HCT116 (cell line): Measurements from ENCODE around the gene PEX5. TPM values are rescaled to one million over a fixed set of nuclear protein-coding genes. Genes with fewer than 3 reads are reported as not detected.

Experiments used
- ATAC-seq: fragments of 200-7000 bp; cut with Tn5 transposase; 2 replicates; pipeline ENCODE4 v1.9.1; 2020; ENCODE audit warnings: mild to moderate bottlenecking, moderate library complexity
- BruUV-seq: library from RNA; stranded (reverse); fragments of 400-500 nt; replicated peaks from 2 replicates; lab custom pipeline; 2021; lab: Mats Ljungman, UMichigan
- CTCF ChIA-PET: fragments of 300-600 bp; sonication (Branson Sonifier 250); formaldehyde crosslinking; loops from one replicate; lab custom pipeline; 2021; ENCODE audit warnings: antibody characterized with exemption; lab: Charles Lee
- POLR2A ChIA-PET: fragments of 300-600, 350-600 bp; sonication (Branson Sonifier 250); formaldehyde crosslinking; loops from one replicate; lab custom pipeline; 2021; ENCODE audit warnings: antibody characterized with exemption; lab: Charles Lee
- RAD21 ChIA-PET, 2 experiments: fragments of 300-600 bp; sonication (Branson Sonifier 250); formaldehyde crosslinking; loops; one replicate each; lab custom pipeline; 2023; ENCODE audit warnings: low total read pairs in 2 of 2; ENCODE audit not compliant: uncharacterized antibody in 2 of 2, unreplicated experiment in 2 of 2, low non-redundant PET in 1 of 2; lab: Charles Lee
- DNase-seq: peaks from one replicate; pipeline ENCODE4 v3.0.0-alpha.2; 2010; ENCODE audit warnings: low read depth, low spot score
- H2AFZ ChIP-seq: fragments of 200-600 bp; shearing (Covaris generic), sonication (generic); 2 replicates; pipeline ENCODE4 v1.6.1; 2017; ENCODE audit warnings: low read depth, mixed run types, mixed read lengths, antibody characterized with exemption, low read length; ENCODE audit not compliant: poor library complexity, severe bottlenecking
- H3K27ac ChIP-seq: 2 replicates; pipeline ENCODE4 v1.5.1; 2012; ENCODE audit warnings: low read depth, low read length
- H3K27me3 ChIP-seq: fragments of 200-600 bp; sonication (generic); 2 replicates; pipeline ENCODE4 v1.6.1; 2016; ENCODE audit warnings: mixed run types, low read length, mixed read lengths; ENCODE audit not compliant: insufficient read depth
- H3K36me3 ChIP-seq, 2 experiments: fragments of 200-500 bp in 1 of 2; fragments of 200-600 bp in 1 of 2; sonication (Bioruptor generic) in 1 of 2; sonication (generic) in 1 of 2; 2 replicates each; pipeline versions ENCODE4 v1.5.1 to v1.6.1; 2014 to 2016; ENCODE audit warnings: low read length in 2 of 2, inconsistent platforms in 1 of 2, mixed read lengths in 1 of 2, mixed run types in 1 of 2; ENCODE audit not compliant: insufficient read depth in 2 of 2, control insufficient read depth in 1 of 2
- H3K4me1 ChIP-seq, 2 experiments: fragments of 200-600 bp in 1 of 2; sonication (generic) in 1 of 2; 2 replicates each; pipeline versions ENCODE4 v1.5.1 to v1.6.1; 2012 to 2017; ENCODE audit warnings: low read length in 2 of 2, inconsistent platforms in 1 of 2, mild to moderate bottlenecking in 1 of 2, mixed read lengths in 1 of 2, mixed run types in 1 of 2, moderate library complexity in 1 of 2; ENCODE audit not compliant: insufficient read depth in 2 of 2, control insufficient read depth in 1 of 2
- H3K4me2 ChIP-seq: fragments of 200-600 bp; sonication (generic); 2 replicates; pipeline ENCODE4 v1.6.1; 2017; ENCODE audit warnings: mixed run types, low read length, mixed read lengths
- H3K4me3 ChIP-seq, 2 experiments: fragments of 200-600 bp in 1 of 2; sonication (generic) in 1 of 2; replicated peaks in 1 of 2; 2 replicates each; pipeline ENCODE4 v1.5.1; 2011 to 2016; ENCODE audit warnings: low read length in 2 of 2, control low read depth in 1 of 2, low read depth in 1 of 2, mild to moderate bottlenecking in 1 of 2, mixed read lengths in 1 of 2, mixed run types in 1 of 2
- H3K79me2 ChIP-seq: fragments of 200-600 bp; sonication (generic); 2 replicates; pipeline ENCODE4 v1.6.1; 2017; ENCODE audit warnings: mild to moderate bottlenecking, mixed run types, low read length, moderate library complexity, mixed read lengths; ENCODE audit not compliant: insufficient read depth
- H3K9ac ChIP-seq: fragments of 200-600 bp; sonication (generic); 2 replicates; pipeline ENCODE4 v1.6.1; 2016; ENCODE audit warnings: low read length, mixed read lengths
- H3K9me2 ChIP-seq: fragments of 200-600 bp; sonication (generic), shearing (Covaris generic); 2 replicates; pipeline ENCODE4 v1.6.1; 2017; ENCODE audit warnings: mixed run types, mild to moderate bottlenecking, moderate library complexity; ENCODE audit not compliant: insufficient read depth
- H3K9me3 ChIP-seq, 2 experiments: fragments of 200-500 bp in 1 of 2; fragments of 200-600 bp in 1 of 2; sonication (Bioruptor generic) in 1 of 2; sonication (generic) in 1 of 2; 2 replicates each; pipeline ENCODE4 v1.6.1; 2014 to 2017; ENCODE audit warnings: low read length in 2 of 2, mixed read lengths in 2 of 2, inconsistent platforms in 1 of 2, low read depth in 1 of 2, mild to moderate bottlenecking in 1 of 2, mixed run types in 1 of 2, moderate library complexity in 1 of 2; ENCODE audit not compliant: control insufficient read depth in 1 of 2, insufficient read depth in 1 of 2
- H4K20me1 ChIP-seq: fragments of 200-600 bp; sonication (generic), shearing (Covaris generic); 2 replicates; pipeline ENCODE4 v1.6.1; 2017; ENCODE audit warnings: mixed run types, mild to moderate bottlenecking, moderate library complexity; ENCODE audit not compliant: insufficient read depth
- CBX3 ChIP-seq: IDR thresholded peaks from 2 replicates; pipeline ENCODE4 v1.6.1; 2012; ENCODE audit warnings: low read depth
- EGR1 ChIP-seq: IDR thresholded peaks from 2 replicates; pipeline ENCODE4 v1.6.1; 2012; ENCODE audit warnings: low read depth
- ELF1 ChIP-seq: IDR thresholded peaks from 2 replicates; pipeline ENCODE4 v1.6.1; 2012; ENCODE audit warnings: low read depth, borderline replicate concordance
- EZH2 ChIP-seq: fragments of 200-600 bp; sonication (generic); IDR thresholded peaks from 2 replicates; pipeline ENCODE4 v1.6.1; 2017; ENCODE audit warnings: antibody characterized with exemption, mixed run types
- FOSL1 ChIP-seq: IDR thresholded peaks from 2 replicates; pipeline ENCODE4 v1.6.1; 2012; ENCODE audit warnings: low read depth
- JUND ChIP-seq: IDR thresholded peaks from 2 replicates; pipeline ENCODE4 v1.6.1; 2012
- RAD21 ChIP-seq: IDR thresholded peaks from 2 replicates; pipeline ENCODE4 v1.6.1; 2012; ENCODE audit warnings: low read depth, mild to moderate bottlenecking
- SIN3A ChIP-seq: IDR thresholded peaks from 2 replicates; pipeline ENCODE4 v1.6.1; 2012; ENCODE audit warnings: low read depth
- TCF7L2 ChIP-seq: IDR thresholded peaks from 2 replicates; pipeline ENCODE4 v1.7.0; 2011; ENCODE audit warnings: borderline replicate concordance, inconsistent platforms; ENCODE audit not compliant: insufficient read depth, insufficient read length; ENCODE audit errors: extremely low read depth
- intact Hi-C: fragments of 100-400 bp; cut with micrococcal nuclease; formaldehyde crosslinking; loops from 2 replicates; pipeline ENCODE4 v1.10.0; 2022
- total RNA-seq: library from RNA; stranded (reverse); gene quantifications from one replicate; pipeline ENCODE4 v1.2.1, GENCODE V29; 2021; ENCODE audit not compliant: unreplicated experiment
- TF ChIP-seq, protein P1 (sequence below), 3 experiments: fragments of 200-600 bp in 1 of 3; sonication (generic) in 1 of 3; IDR thresholded peaks in 2 of 3; conservative IDR thresholded peaks in 1 of 3; 2 replicates each; pipeline ENCODE4 v1.5.1; 2012 to 2017; ENCODE audit warnings: low read depth in 2 of 3, low read length in 2 of 3, antibody characterized with exemption in 1 of 3, borderline replicate concordance in 1 of 3, control low read depth in 1 of 3, mild to moderate bottlenecking in 1 of 3, mixed read lengths in 1 of 3, mixed run types in 1 of 3, moderate library complexity in 1 of 3; ENCODE audit not compliant: insufficient read depth in 1 of 3
- TF ChIP-seq, protein P2 (sequence below): IDR thresholded peaks from 2 replicates; pipeline ENCODE4 v1.6.1; 2012

Gene PEX5
- total RNA-seq, 1 experiment from 2014 or later, result 45.4 TPM

DNA sequence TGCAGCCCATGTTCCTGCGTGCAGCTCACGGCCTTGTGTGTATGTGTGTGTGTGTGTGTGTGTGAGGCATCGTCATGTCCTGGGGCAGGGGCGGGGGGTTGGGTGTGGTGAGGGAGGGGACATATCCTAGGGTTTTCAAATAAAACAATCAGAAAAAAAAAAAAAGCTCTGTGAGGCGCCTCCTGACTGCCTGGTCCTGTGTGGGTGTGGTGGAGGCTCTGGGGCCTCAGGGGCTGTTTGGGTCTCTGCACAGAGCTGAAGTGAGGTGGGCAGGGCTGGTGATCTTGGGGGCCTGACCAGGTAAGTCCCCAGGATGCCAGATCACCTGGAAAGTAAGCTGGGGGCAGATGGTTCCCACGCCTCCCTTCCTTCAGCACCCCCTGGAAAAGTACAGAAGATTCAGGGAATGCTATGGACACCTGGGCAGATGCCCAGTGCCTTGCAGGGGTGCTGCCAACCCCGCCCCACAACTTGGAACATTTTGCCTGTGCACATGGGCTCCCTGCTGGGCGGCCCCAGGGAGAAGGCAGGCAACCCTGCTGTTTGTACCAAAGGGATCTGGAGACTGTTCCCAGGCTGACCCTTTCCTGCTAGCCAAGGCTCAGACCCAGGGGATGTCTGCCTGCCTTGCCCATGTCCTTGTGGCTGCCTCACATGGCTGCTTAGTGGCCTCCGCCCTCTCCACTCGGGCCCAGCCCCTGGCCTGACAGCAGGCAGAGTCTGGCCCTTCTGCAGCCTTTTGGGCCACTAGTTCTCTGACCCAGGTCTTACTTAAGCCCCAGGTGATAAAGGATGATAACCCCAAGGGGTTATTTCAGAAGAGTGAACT lies 30.5 kb upstream of the PEX5 start:
- Histone ChIP-seq H3K4me2 (no peak overlapping the region), H4K20me1 (no peaks in the 10 kb centered on the region), H3K27ac (no peak overlapping the region; the same call in 1 of the 2 replicates), H3K79me2 (no peaks in the 10 kb centered on the region), H3K36me3 (no peaks in the 10 kb centered on the region), H3K9me2 (no peaks in the 10 kb centered on the region), H2AFZ (no peak overlapping the region), H3K9ac (no peak overlapping the region), H3K4me3 (no peak overlapping the region), H3K9me3 (no peaks in the 10 kb centered on the region), H3K27me3 (no peaks in the 10 kb centered on the region), H3K4me1 (peaks cover 8 to 15% of the 10 kb centered on the region in 2 experiments)
- DNase-seq (no peak), ATAC-seq (no peak)
- TF ChIP-seq JUND, result no peak
- TF ChIP-seq, protein P1, sequence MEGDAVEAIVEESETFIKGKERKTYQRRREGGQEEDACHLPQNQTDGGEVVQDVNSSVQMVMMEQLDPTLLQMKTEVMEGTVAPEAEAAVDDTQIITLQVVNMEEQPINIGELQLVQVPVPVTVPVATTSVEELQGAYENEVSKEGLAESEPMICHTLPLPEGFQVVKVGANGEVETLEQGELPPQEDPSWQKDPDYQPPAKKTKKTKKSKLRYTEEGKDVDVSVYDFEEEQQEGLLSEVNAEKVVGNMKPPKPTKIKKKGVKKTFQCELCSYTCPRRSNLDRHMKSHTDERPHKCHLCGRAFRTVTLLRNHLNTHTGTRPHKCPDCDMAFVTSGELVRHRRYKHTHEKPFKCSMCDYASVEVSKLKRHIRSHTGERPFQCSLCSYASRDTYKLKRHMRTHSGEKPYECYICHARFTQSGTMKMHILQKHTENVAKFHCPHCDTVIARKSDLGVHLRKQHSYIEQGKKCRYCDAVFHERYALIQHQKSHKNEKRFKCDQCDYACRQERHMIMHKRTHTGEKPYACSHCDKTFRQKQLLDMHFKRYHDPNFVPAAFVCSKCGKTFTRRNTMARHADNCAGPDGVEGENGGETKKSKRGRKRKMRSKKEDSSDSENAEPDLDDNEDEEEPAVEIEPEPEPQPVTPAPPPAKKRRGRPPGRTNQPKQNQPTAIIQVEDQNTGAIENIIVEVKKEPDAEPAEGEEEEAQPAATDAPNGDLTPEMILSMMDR (IDR thresholded peaks at IDR 0.05 in 2 of 3, conservative IDR thresholded peaks at IDR 0.05 in 1 of 3; ENCODE audit: borderline replicate concordance in 1 of 3, insufficient read depth in 1 of 3, low read depth in 2 of 3, low read length in 2 of 3), result no peak
- no peak for TF ChIP-seq TCF7L2
- TF ChIP-seq RAD21, result no peak
- TF ChIP-seq, protein P2, sequence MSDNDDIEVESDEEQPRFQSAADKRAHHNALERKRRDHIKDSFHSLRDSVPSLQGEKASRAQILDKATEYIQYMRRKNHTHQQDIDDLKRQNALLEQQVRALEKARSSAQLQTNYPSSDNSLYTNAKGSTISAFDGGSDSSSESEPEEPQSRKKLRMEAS, result no peak
- no peak for TF ChIP-seq CBX3
- no peak for TF ChIP-seq SIN3A
- TF ChIP-seq EZH2, result no peak
- TF ChIP-seq ELF1, result no peak
- TF ChIP-seq FOSL1, result no peak
- no peak for TF ChIP-seq EGR1
- ChIA-PET POLR2A (no interaction called here), CTCF (interaction anchor here (1.0 kb wide), 1 partner anchor 14 kb away, joined by 4 read pairs; no protein-coding TSS in a partner anchor), RAD21 (interaction anchor here in 1 of 2 experiments (0.7 kb wide), 1 partner anchor 292 kb away, joined by 4 read pairs; the partner anchor contains the start of gene TPI1)
- intact Hi-C loops, result no loop called here
- no TSS peak for BruUV-seq
